Upper lobe of left lung (tissue), 4 donors: Measurements from ENCODE around the gene HCK.
"Not testable (repeated sequence)": the region's sequence is repeated elsewhere in the genome, so short reads cannot be mapped to it uniquely, and the experiment has no call there.

ENCODE experiments used
- CTCF ChIP-seq, 6 experiments: fragments of 450-650 bp in 4 of 6; fragments of 200-600 bp in 2 of 6; sonication (generic) in 2 of 6; IDR thresholded peaks; one replicate each; pipeline ENCODE4 v1.5.1; 2016 to 2019; ENCODE audit warnings: antibody characterized with exemption in 6 of 6
- EP300 ChIP-seq, 4 donors: sonication (generic); formaldehyde crosslinking; IDR thresholded peaks; one replicate each; pipeline ENCODE4 v1.5.1; 2017; ENCODE audit warnings: antibody characterized with exemption in 4 of 4, control low read depth in 2 of 4
- POLR2A ChIP-seq, 4 donors: fragments of 450-650 bp; IDR thresholded peaks; one replicate each; pipeline ENCODE4 v1.5.1; 2016 to 2017; ENCODE audit warnings: antibody characterized with exemption in 4 of 4, mild to moderate bottlenecking in 2 of 4

GRCh38 chr20:32033721-32034120 lies 18.3 kb upstream of the HCK start:
- TF ChIP-seq EP300, CTCF, POLR2A (IDR thresholded peaks at IDR 0.05): not testable (repeated sequence)
